Measurements from ENCODE around the gene HAUS5. TPM values are rescaled to one million over a fixed set of nuclear protein-coding genes. Genes with fewer than 3 reads are reported as not detected.
A peak's percentile ranks its signal among the peaks of the same experiment; 100 is the strongest.

The HAUS5 gene
- total RNA-seq, 1 experiment from 2014 or later, result 31.7 TPM

- ATAC-seq (no peak), DNase-seq (ENCODE audit: low read depth, low spot score) (no peak)
- ChIA-PET POLR2A (no interaction called here), CTCF (no interaction called here), RAD21 (ENCODE audit: low non-redundant PET in 1 of 2, low total read pairs in 2 of 2, uncharacterized antibody in 2 of 2, unreplicated experiment in 2 of 2) (no interaction called here)
- Histone ChIP-seq H2AFZ (ENCODE audit: low read depth, low read length, poor library complexity, severe bottlenecking) (no peak overlapping the region), H3K9me2 (ENCODE audit: insufficient read depth) (no peaks in the 10 kb centered on the region), H3K4me1 (ENCODE audit: control insufficient read depth in 1 of 2, insufficient read depth in 2 of 2, low read length in 2 of 2) (peaks cover 2 to 14% of the 10 kb centered on the region in 2 experiments; a peak in 3 of 4 replicates), H3K9me3 (ENCODE audit: control insufficient read depth in 1 of 2, insufficient read depth in 1 of 2, low read depth in 1 of 2, low read length in 2 of 2) (no peaks in the 10 kb centered on the region), H3K4me2 (ENCODE audit: low read length) (no peak overlapping the region), H3K9ac (ENCODE audit: low read length) (no peak overlapping the region), H4K20me1 (ENCODE audit: insufficient read depth) (no peaks in the 10 kb centered on the region), H3K4me3 (replicated peaks in 1 of 2; ENCODE audit: low read depth in 1 of 2, low read length in 2 of 2) (no peak overlapping the region), H3K27me3 (ENCODE audit: insufficient read depth, low read length) (no peaks in the 10 kb centered on the region), H3K79me2 (ENCODE audit: insufficient read depth, low read length) (no peaks in the 10 kb centered on the region), H3K27ac (ENCODE audit: low read depth, low read length) (no peak overlapping the region), H3K36me3 (ENCODE audit: control insufficient read depth in 1 of 2, insufficient read depth in 2 of 2, low read length in 2 of 2) (no peaks in the 10 kb centered on the region)
- no TSS peak for BruUV-seq (replicated peaks)
- intact Hi-C loops (cut with micrococcal nuclease), result no loop called here
- TF ChIP-seq FOSL1 (IDR thresholded peaks at IDR 0.05; ENCODE audit: low read depth), result no peak
These were observed 16.6 kb upstream of the HAUS5 start for GRCh38 chr19:35595928-35596327.

- POLR2A ChIA-PET, result interaction anchor here (1.4 kb wide), 1 partner anchor 48 kb away, joined by 4 read pairs; no protein-coding TSS in a partner anchor
- ATAC-seq, result peak; percentile 84
- intact Hi-C loops (cut with micrococcal nuclease), result no loop called here
These were observed 16.1 kb upstream of the HAUS5 start for GRCh38 chr19:35596366-35596999.

More at GRCh38 chr19:35596366-35596999, 16.1 kb upstream of the HAUS5 start:
- no peak overlapping the region for H3K27ac ChIP-seq (ENCODE audit: low read depth, low read length)
- H2AFZ ChIP-seq (ENCODE audit: low read depth, low read length, poor library complexity, severe bottlenecking), result no peak overlapping the region
- H3K4me2 ChIP-seq (ENCODE audit: low read length), result no peak overlapping the region
- no peak overlapping the region for H3K9ac ChIP-seq (ENCODE audit: low read length)
- no peaks in the 10 kb centered on the region for H3K36me3 ChIP-seq (ENCODE audit: control insufficient read depth in 1 of 2, insufficient read depth in 2 of 2, low read length in 2 of 2)
- H4K20me1 ChIP-seq (ENCODE audit: insufficient read depth), result no peaks in the 10 kb centered on the region
- no peak for DNase-seq (ENCODE audit: low read depth, low spot score)
- H3K9me2 ChIP-seq (ENCODE audit: insufficient read depth), result no peaks in the 10 kb centered on the region
- TF ChIP-seq JUND (IDR thresholded peaks at IDR 0.05) (no peak), SP1 (IDR thresholded peaks at IDR 0.05; ENCODE audit: low read depth) (no peak; the same call in 1 of the 2 replicates), EZH2 (IDR thresholded peaks at IDR 0.05) (no peak), MAX (IDR thresholded peaks at IDR 0.05) (no peak), RAD21 (IDR thresholded peaks at IDR 0.05; ENCODE audit: low read depth) (no peak), ZNF274 (IDR thresholded peaks at IDR 0.05; ENCODE audit: low read depth, low read length) (no peak), EGR1 (IDR thresholded peaks at IDR 0.05; ENCODE audit: low read depth) (no peak), CBX3 (IDR thresholded peaks at IDR 0.05; ENCODE audit: low read depth) (no peak), ATF3 (IDR thresholded peaks at IDR 0.05) (no peak), EZH2phosphoT487 (IDR thresholded peaks at IDR 0.05; ENCODE audit: borderline replicate concordance) (no peak), CTCF (IDR thresholded peaks at IDR 0.05 in 2 of 3, conservative IDR thresholded peaks at IDR 0.05 in 1 of 3; ENCODE audit: borderline replicate concordance in 1 of 3, insufficient read depth in 1 of 3, low read depth in 2 of 3, low read length in 2 of 3) (no peak), ZBTB33 (IDR thresholded peaks at IDR 0.05; ENCODE audit: extremely low read depth, insufficient replicate concordance, low read length) (no peak), CEBPB (IDR thresholded peaks at IDR 0.05; ENCODE audit: low read depth) (no peak), SRF (IDR thresholded peaks at IDR 0.05; ENCODE audit: low read depth) (no peak), TCF7L2 (IDR thresholded peaks at IDR 0.05; ENCODE audit: borderline replicate concordance, extremely low read depth, insufficient read depth, insufficient read length) (no peak), FOSL1 (IDR thresholded peaks at IDR 0.05; ENCODE audit: low read depth) (no peak), ZFX (IDR thresholded peaks at IDR 0.05) (no peak), POLR2AphosphoS5 (IDR thresholded peaks at IDR 0.05; ENCODE audit: low read depth, low read length) (no peak)
- H3K4me1 ChIP-seq (ENCODE audit: control insufficient read depth in 1 of 2, insufficient read depth in 2 of 2, low read length in 2 of 2), result peaks cover 2 to 14% of the 10 kb centered on the region in 2 experiments; a peak in 3 of 4 replicates
- H3K79me2 ChIP-seq (ENCODE audit: insufficient read depth, low read length), result no peaks in the 10 kb centered on the region
- BruUV-seq (replicated peaks), result no TSS peak
- no peaks in the 10 kb centered on the region for H3K9me3 ChIP-seq (ENCODE audit: control insufficient read depth in 1 of 2, insufficient read depth in 1 of 2, low read depth in 1 of 2, low read length in 2 of 2)
- no peak overlapping the region for H3K4me3 ChIP-seq (replicated peaks in 1 of 2; ENCODE audit: low read depth in 1 of 2, low read length in 2 of 2)
- ChIA-PET RAD21 (ENCODE audit: low non-redundant PET in 1 of 2, low total read pairs in 2 of 2, uncharacterized antibody in 2 of 2, unreplicated experiment in 2 of 2) (no interaction called here), CTCF (no interaction called here)
- H3K27me3 ChIP-seq (ENCODE audit: insufficient read depth, low read length), result no peaks in the 10 kb centered on the region
